Sigmoid colon (tissue), 7 donors: ENCODE data around the gene FAM53A. TPM values are rescaled to one million over a fixed set of nuclear protein-coding genes. Genes with fewer than 3 reads are reported as not detected.

Source experiments
- DNase-seq: peaks from one replicate; pipeline ENCODE4 v3.0.0-alpha.2; 2019
- H3K27ac ChIP-seq, 4 donors: fragments of 200-600 bp; sonication (generic); one replicate each; pipeline ENCODE4 v1.5.1; 2016 to 2019; ENCODE audit warnings: mild to moderate bottlenecking in 1 of 4
- H3K27me3 ChIP-seq, 3 donors: fragments of 200-600 bp; sonication (generic); one replicate each; pipeline ENCODE4 v1.5.1; 2019; ENCODE audit warnings: mild to moderate bottlenecking in 1 of 3
- H3K36me3 ChIP-seq, 4 donors: fragments of 200-600 bp; sonication (generic); one replicate each; pipeline ENCODE4 v1.5.1; 2016 to 2019
- H3K4me1 ChIP-seq, 4 donors: fragments of 200-600 bp; sonication (generic); one replicate each; pipeline ENCODE4 v1.5.1; 2017 to 2019
- H3K4me3 ChIP-seq, 4 donors: fragments of 200-600 bp; sonication (generic); one replicate each; pipeline ENCODE4 v1.5.1; 2017 to 2019; ENCODE audit warnings: mild to moderate bottlenecking in 2 of 4, moderate library complexity in 1 of 4
- H3K9me3 ChIP-seq, 4 donors: fragments of 200-600 bp in 3 of 4; sonication (generic) in 3 of 4; one replicate each; pipeline versions ENCODE4 v1.5.1 to v1.6.1; 2013 to 2019
- CTCF ChIP-seq, 4 experiments: fragments of 450-650 bp in 3 of 4; fragments of 200-600 bp in 1 of 4; IDR thresholded peaks; one replicate each; pipeline ENCODE4 v1.5.1; 2016 to 2019; ENCODE audit warnings: antibody characterized with exemption in 4 of 4, mild to moderate bottlenecking in 3 of 4, moderate library complexity in 2 of 4
- EP300 ChIP-seq, 4 donors: sonication (generic); formaldehyde crosslinking; IDR thresholded peaks; one replicate each; pipeline ENCODE4 v1.6.1; 2017; ENCODE audit warnings: antibody characterized with exemption in 4 of 4
- POLR2A ChIP-seq, 2 donors: fragments of 450-650 bp; IDR thresholded peaks; one replicate each; pipeline ENCODE4 v1.6.1; 2016; ENCODE audit warnings: antibody characterized with exemption in 2 of 2, mild to moderate bottlenecking in 2 of 2, moderate library complexity in 2 of 2
- POLR2AphosphoS5 ChIP-seq, 4 donors: sonication (generic); formaldehyde crosslinking; IDR thresholded peaks; one replicate each; pipeline ENCODE4 v1.6.1; 2017; ENCODE audit warnings: antibody characterized with exemption in 4 of 4
- WGBS, 2 donors: extraction: QIAGEN DNeasy Blood & Tissue Kit; methylation state at CpG; one replicate each; pipeline ENCODE4 v1.1.7; 2013; 5-methylcytosine and 5-hydroxymethylcytosine counted together
- intact Hi-C: fragments of 100-400 bp; cut with DNase I; formaldehyde crosslinking; loops from one replicate; pipeline ENCODE4 v1.15.1; 2023
- polyA plus RNA-seq, 3 donors: library from polyadenylated mRNA; stranded (reverse); fragments of 200-250 nt; gene quantifications; one replicate each; pipeline ENCODE4 v1.2.3, GENCODE V29; 2013
- total RNA-seq, 4 donors: library from RNA; depleted of rRNA; stranded (reverse); fragments of >200 nt; gene quantifications; one replicate each; pipeline ENCODE4 v1.1.0, GENCODE V29; 2016
- donor health status: healthy with polysubstance abuse.
- donor health status: Bipolar disorder and iron deficiency.
- donor health status: healthy.

FAM53A gene
- total and polyA plus RNA-seq, 7 donors, result 0.23 to 4.1 (median 1.4) TPM

DNA sequence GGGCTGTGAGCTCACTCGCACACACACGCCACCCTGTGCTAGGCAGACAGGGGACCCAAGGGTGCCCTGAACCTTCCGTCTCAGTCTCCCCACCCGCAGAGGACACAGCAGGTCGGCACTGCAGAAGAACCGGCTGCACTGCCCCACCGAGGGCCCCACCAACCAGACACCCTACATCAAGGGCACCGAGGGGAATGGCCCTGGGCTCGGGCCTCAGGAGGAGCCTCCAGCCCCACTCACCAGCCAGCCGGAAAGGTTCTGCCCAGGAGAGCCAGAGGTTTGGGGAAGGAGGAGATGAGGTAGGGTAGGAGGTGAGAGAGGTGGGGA, 45.9 kb downstream of the FAM53A start:
- DNase-seq, result no peak
- Histone ChIP-seq H3K9me3 (peaks cover 0 to 2% (median 0%) of the 10 kb centered on the region in 4 donors), H3K36me3 (no peaks in the 10 kb centered on the region), H3K4me3 (no peak overlapping the region), H3K4me1 (no peaks in the 10 kb centered on the region), H3K27ac (no peak overlapping the region), H3K27me3 (no peaks in the 10 kb centered on the region)
- TF ChIP-seq POLR2AphosphoS5 (IDR thresholded peaks at IDR 0.05) (no peak), CTCF (IDR thresholded peaks at IDR 0.05) (no peak), POLR2A (IDR thresholded peaks at IDR 0.05) (no peak), EP300 (IDR thresholded peaks at IDR 0.05) (no peak)
- intact Hi-C loops, result no loop called here
- WGBS, 2 donors, result 82 to 91% methylated on average over 10 of the region's 10 CpGs

GRCh38 chr4:1637580-1638271, 46.4 kb downstream of the FAM53A start:
- peaks cover 0 to 2% (median 0%) of the 10 kb centered on the region in 4 donors for H3K9me3 ChIP-seq
- H3K27ac ChIP-seq, result no peak overlapping the region
- TF ChIP-seq CTCF (IDR thresholded peaks at IDR 0.05), result no peak
- TF ChIP-seq POLR2A (IDR thresholded peaks at IDR 0.05), result no peak
- TF ChIP-seq POLR2AphosphoS5 (IDR thresholded peaks at IDR 0.05), result no peak
- TF ChIP-seq EP300 (IDR thresholded peaks at IDR 0.05), result no peak
- H3K4me1 ChIP-seq, result no peaks in the 10 kb centered on the region
- intact Hi-C loops, result no loop called here
- H3K4me3 ChIP-seq, result no peak overlapping the region
- WGBS, 2 donors, result 78 to 80% methylated on average over 12 of the region's 12 CpGs
- H3K36me3 ChIP-seq, result no peaks in the 10 kb centered on the region
- no peaks in the 10 kb centered on the region for H3K27me3 ChIP-seq
- no peak for DNase-seq

DNA sequence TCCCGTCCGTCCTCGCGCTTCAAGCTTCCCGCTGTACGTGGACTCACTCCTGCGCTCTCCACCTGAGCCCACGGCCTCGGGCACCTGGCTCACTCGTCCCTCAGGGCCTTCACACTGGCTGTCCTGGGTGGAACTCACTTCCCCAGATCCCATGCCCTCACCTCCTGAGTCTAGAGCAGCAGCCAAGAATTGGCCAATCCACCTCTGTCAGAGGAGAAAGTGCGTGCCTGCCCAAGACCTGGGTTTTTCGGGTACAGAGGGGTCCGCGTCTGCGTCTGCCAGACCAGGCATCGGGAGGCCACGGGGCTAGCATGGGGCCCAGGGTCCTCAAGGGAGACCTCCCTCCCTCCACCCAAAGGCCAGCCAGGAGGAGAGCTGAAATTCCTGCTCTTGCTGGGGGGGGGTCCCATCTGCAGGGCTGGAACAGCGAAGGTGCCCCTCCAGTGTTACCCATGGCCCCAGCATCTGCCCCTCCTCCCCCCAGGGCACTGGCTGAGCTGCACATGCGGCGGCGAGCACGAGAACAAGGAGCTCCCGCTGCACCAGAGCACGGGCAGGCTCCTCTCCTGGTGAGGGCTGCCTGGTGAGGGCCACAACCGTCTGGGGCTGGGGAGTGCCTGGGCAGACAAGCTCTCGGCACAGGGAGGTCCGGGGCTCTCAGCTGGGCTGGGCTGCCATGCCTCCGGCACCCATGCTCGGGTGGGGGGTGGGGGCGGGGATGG, 47.5 kb downstream of the FAM53A start:
- TF ChIP-seq POLR2A (IDR thresholded peaks at IDR 0.05), result no peak
- TF ChIP-seq CTCF (IDR thresholded peaks at IDR 0.05), result no peak
- TF ChIP-seq EP300 (IDR thresholded peaks at IDR 0.05), result no peak
- TF ChIP-seq POLR2AphosphoS5 (IDR thresholded peaks at IDR 0.05), result no peak
- intact Hi-C loops, result no loop called here
- Histone ChIP-seq H3K4me3 (no peak overlapping the region), H3K27ac (no peak overlapping the region), H3K36me3 (no peaks in the 10 kb centered on the region), H3K27me3 (no peaks in the 10 kb centered on the region), H3K9me3 (peaks cover 0 to 2% (median 0%) of the 10 kb centered on the region in 4 donors), H3K4me1 (no peaks in the 10 kb centered on the region)
- DNase-seq, result no peak
- WGBS, 2 donors, result 91 to 92% methylated on average over 30 of the region's 30 CpGs

- 85 to 93% methylated on average over 7 of the region's 7 CpGs for WGBS, 2 donors
- intact Hi-C loops, result no loop called here
Observed at GRCh38 chr4:1635464-1635863, 48.6 kb downstream of the FAM53A start.

More at GRCh38 chr4:1635464-1635863, 48.6 kb downstream of the FAM53A start:
- DNase-seq, result no peak
- no peaks in the 10 kb centered on the region for H3K36me3 ChIP-seq
- no peaks in the 10 kb centered on the region for H3K4me1 ChIP-seq
- H3K27ac ChIP-seq, result no peak overlapping the region
- no peaks in the 10 kb centered on the region for H3K27me3 ChIP-seq
- no peak for TF ChIP-seq CTCF (IDR thresholded peaks at IDR 0.05)
- no peak for TF ChIP-seq POLR2AphosphoS5 (IDR thresholded peaks at IDR 0.05)
- TF ChIP-seq POLR2A (IDR thresholded peaks at IDR 0.05), result no peak
- no peak for TF ChIP-seq EP300 (IDR thresholded peaks at IDR 0.05)
- H3K9me3 ChIP-seq, result peaks cover 0 to 2% (median 0%) of the 10 kb centered on the region in 4 donors
- no peak overlapping the region for H3K4me3 ChIP-seq
